Immature natural killer cell (primary cell): ENCODE measurements around the gene GRIA3. TPM values are rescaled to one million over a fixed set of nuclear protein-coding genes. Genes with fewer than 3 reads are reported as not detected.

ENCODE experiments used
- DNase-seq, 3 donors: peaks; one replicate each; pipeline ENCODE4 v3.0.0; 2022; ENCODE audit warnings: mixed read lengths in 1 of 3
- H3K27ac Mint-ChIP-seq, 6 donors: one replicate each; pipeline ENCODE4 v1.8.0; 2020; ENCODE audit warnings: mixed read lengths in 6 of 6, mild to moderate bottlenecking in 5 of 6, inconsistent platforms in 4 of 6, moderate library complexity in 3 of 6
- H3K27me3 Mint-ChIP-seq, 3 donors: one replicate each; pipeline ENCODE4 v1.8.0; 2020 to 2021; ENCODE audit warnings: low read depth in 3 of 3, mild to moderate bottlenecking in 3 of 3, mixed read lengths in 3 of 3, moderate library complexity in 3 of 3, inconsistent platforms in 1 of 3
- H3K36me3 Mint-ChIP-seq, 3 donors: one replicate each; pipeline ENCODE4 v1.8.0; 2020; ENCODE audit warnings: mixed read lengths in 3 of 3, inconsistent platforms in 2 of 3, mild to moderate bottlenecking in 2 of 3
- H3K4me1 Mint-ChIP-seq, 2 donors: one replicate each; pipeline ENCODE4 v1.8.0; 2020; ENCODE audit warnings: inconsistent platforms in 2 of 2, mild to moderate bottlenecking in 2 of 2, mixed read lengths in 2 of 2, moderate library complexity in 1 of 2
- H3K4me3 Mint-ChIP-seq, 5 donors: one replicate each; pipeline ENCODE4 v1.8.0; 2020; ENCODE audit warnings: mild to moderate bottlenecking in 5 of 5, mixed read lengths in 5 of 5, inconsistent platforms in 3 of 5, moderate library complexity in 3 of 5
- H3K9me3 Mint-ChIP-seq, 6 donors: one replicate each; pipeline ENCODE4 v1.8.0; 2020; ENCODE audit warnings: mild to moderate bottlenecking in 6 of 6, mixed read lengths in 6 of 6, inconsistent platforms in 4 of 6, moderate library complexity in 3 of 6
- polyA plus RNA-seq, 3 donors: library from polyadenylated mRNA; unstranded; fragments of 300-500 nt; fragmentation: Illumina TruSeq; gene quantifications; one replicate each; pipeline ENCODE4 v1.2.3, GENCODE V29; 2021

GRIA3 gene
- polyA plus RNA-seq, 3 donors from 2014 or later: not detected

GRCh38 chrX:123442764-123443163 is 258.7 kb downstream of the GRIA3 start:
- H3K27me3 Mint-ChIP-seq: peaks cover 0 to 3% (median 1%) of the 10 kb centered on the region in 3 donors
- no peak overlapping the region for H3K4me3 Mint-ChIP-seq
- H3K4me1 Mint-ChIP-seq: no peaks in the 10 kb centered on the region
- DNase-seq: no peak
- H3K27ac Mint-ChIP-seq: no peak overlapping the region
- H3K36me3 Mint-ChIP-seq: no peaks in the 10 kb centered on the region
- H3K9me3 Mint-ChIP-seq: no peaks in the 10 kb centered on the region

GRCh38 chrX:123447506-123447905 is 263.4 kb downstream of the GRIA3 start:
- no peak for DNase-seq
- no peaks in the 10 kb centered on the region for H3K4me1 Mint-ChIP-seq
- no peaks in the 10 kb centered on the region for H3K36me3 Mint-ChIP-seq
- H3K27me3 Mint-ChIP-seq: peaks cover 0 to 7% (median 1%) of the 10 kb centered on the region in 3 donors
- no peak overlapping the region for H3K4me3 Mint-ChIP-seq
- no peaks in the 10 kb centered on the region for H3K9me3 Mint-ChIP-seq
- H3K27ac Mint-ChIP-seq: no peak overlapping the region

DNA sequence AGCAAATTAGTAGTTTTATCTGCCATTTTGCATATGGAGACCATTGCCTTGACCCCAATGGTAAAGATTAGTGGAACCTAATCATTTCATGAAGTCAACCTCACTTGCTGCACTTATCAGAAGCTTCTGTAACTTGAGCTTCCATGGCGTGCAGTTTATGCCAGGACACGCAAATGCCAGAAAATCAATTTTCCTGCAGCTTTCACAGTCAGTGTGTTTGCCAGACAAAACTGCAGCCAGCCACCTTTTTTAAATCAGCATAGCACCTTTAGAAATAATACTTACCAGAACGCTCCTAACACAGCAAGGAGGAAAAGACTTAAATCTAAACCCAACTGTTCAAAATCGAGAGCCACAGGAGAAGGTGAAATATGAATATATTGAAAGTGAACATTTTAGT is 265.3 kb downstream of the GRIA3 start:
- peaks cover 0 to 7% (median 1%) of the 10 kb centered on the region in 3 donors for H3K27me3 Mint-ChIP-seq
- H3K9me3 Mint-ChIP-seq: no peaks in the 10 kb centered on the region
- no peaks in the 10 kb centered on the region for H3K4me1 Mint-ChIP-seq
- H3K4me3 Mint-ChIP-seq: no peak overlapping the region
- no peaks in the 10 kb centered on the region for H3K36me3 Mint-ChIP-seq
- no peak overlapping the region for H3K27ac Mint-ChIP-seq
- DNase-seq: no peak

DNA sequence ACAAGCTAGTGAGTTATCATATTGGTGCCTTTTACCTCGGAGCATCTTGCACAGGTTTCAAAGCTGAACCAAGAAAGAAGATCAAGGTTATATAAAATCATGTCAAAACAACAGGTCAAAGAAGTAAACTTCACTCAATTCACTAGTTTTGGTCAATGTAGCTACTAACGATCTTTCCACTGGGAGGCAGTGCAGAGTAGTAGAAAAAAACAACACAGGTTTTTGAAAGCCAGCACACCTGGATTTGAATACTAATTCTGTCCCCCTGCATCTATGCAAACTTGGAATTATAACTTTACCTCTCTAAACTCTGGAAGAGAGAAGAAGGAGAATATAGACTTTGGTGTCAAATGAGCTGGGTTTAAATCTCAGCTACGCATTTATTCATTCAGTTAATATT is 266.1 kb downstream of the GRIA3 start:
- DNase-seq: no peak
- H3K27ac Mint-ChIP-seq: no peak overlapping the region
- H3K4me3 Mint-ChIP-seq: no peak overlapping the region
- H3K4me1 Mint-ChIP-seq: no peaks in the 10 kb centered on the region
- H3K36me3 Mint-ChIP-seq: no peaks in the 10 kb centered on the region
- H3K9me3 Mint-ChIP-seq: no peaks in the 10 kb centered on the region
- peaks cover 0 to 7% (median 1%) of the 10 kb centered on the region in 3 donors for H3K27me3 Mint-ChIP-seq

- Mint-ChIP-seq H3K27me3 (no peaks in the 10 kb centered on the region), H3K4me3 (no peak overlapping the region), H3K36me3 (no peaks in the 10 kb centered on the region), H3K9me3 (no peaks in the 10 kb centered on the region), H3K27ac (no peak overlapping the region), H3K4me1 (no peaks in the 10 kb centered on the region)
- DNase-seq: no peak
These were observed 270.8 kb downstream of the GRIA3 start for GRCh38 chrX:123454712-123455431.

DNA sequence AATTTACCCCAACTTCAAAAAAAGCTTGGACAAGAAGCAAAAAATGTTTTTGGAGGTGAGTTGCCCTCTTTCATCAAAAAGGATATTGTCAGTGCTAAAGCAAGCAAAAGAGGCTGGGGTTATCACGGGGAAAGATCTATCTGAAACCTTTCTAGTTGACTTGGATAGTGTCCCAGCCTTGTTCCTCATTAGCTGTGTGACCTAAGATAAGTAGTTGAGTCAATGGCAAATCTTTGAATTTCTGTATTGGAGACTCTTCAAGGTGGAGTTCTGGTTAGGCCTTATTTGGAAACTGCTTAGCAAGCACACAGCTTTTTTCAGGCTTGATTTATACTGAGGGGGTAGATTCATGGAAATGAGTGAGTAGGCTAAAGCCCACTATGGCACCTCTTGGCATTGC is 271.6 kb downstream of the GRIA3 start:
- Mint-ChIP-seq H3K36me3 (no peaks in the 10 kb centered on the region), H3K4me1 (no peaks in the 10 kb centered on the region), H3K4me3 (no peak overlapping the region), H3K27ac (no peak overlapping the region), H3K9me3 (no peaks in the 10 kb centered on the region), H3K27me3 (no peaks in the 10 kb centered on the region)
- DNase-seq: no peak

GRCh38 chrX:123464709-123465108 is 280.6 kb downstream of the GRIA3 start:
- Mint-ChIP-seq H3K27ac (no peak overlapping the region), H3K36me3 (no peaks in the 10 kb centered on the region), H3K27me3 (peaks cover 0 to 6% (median 1%) of the 10 kb centered on the region in 3 donors)

DNA sequence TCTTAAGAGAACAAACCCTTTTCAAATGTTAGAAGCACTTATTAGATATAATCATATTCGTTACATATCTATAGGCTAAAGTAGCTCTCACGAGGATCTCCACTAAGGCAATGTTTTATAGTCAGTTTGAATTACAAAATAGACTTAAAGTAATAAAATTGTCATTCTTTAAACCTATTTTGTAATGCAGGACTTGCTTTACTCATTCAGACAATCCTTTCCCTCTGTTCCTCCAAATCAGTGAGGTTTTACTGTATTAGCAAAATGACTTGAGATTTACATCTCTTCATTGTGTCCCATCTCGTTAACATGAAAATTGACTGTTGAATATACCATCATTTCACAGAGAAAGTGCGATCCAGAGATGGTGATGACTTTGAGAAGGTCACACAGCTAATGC is 284.4 kb downstream of the GRIA3 start:
- Mint-ChIP-seq H3K4me1 (no peaks in the 10 kb centered on the region), H3K27ac (no peak overlapping the region), H3K9me3 (no peaks in the 10 kb centered on the region), H3K36me3 (no peaks in the 10 kb centered on the region), H3K4me3 (no peak overlapping the region), H3K27me3 (peaks cover 0 to 2% (median 1%) of the 10 kb centered on the region in 3 donors)
- DNase-seq: no peak

More at GRCh38 chrX:123464709-123465108, 280.6 kb downstream of the GRIA3 start:
- no peaks in the 10 kb centered on the region for H3K9me3 Mint-ChIP-seq
- H3K4me3 Mint-ChIP-seq: no peak overlapping the region
- no peak for DNase-seq
- H3K4me1 Mint-ChIP-seq: no peaks in the 10 kb centered on the region

GRCh38 chrX:123475068-123475724 is 291.1 kb downstream of the GRIA3 start:
- H3K4me3 Mint-ChIP-seq: no peak overlapping the region
- no peaks in the 10 kb centered on the region for H3K9me3 Mint-ChIP-seq
- H3K4me1 Mint-ChIP-seq: no peaks in the 10 kb centered on the region
- H3K27ac Mint-ChIP-seq: no peak overlapping the region
- no peak for DNase-seq
- no peaks in the 10 kb centered on the region for H3K36me3 Mint-ChIP-seq
- peaks cover 0 to 1% (median 1%) of the 10 kb centered on the region in 3 donors for H3K27me3 Mint-ChIP-seq

- DNase-seq: no peak
- Mint-ChIP-seq H3K27ac (no peak overlapping the region), H3K9me3 (no peaks in the 10 kb centered on the region), H3K4me1 (no peaks in the 10 kb centered on the region), H3K4me3 (no peak overlapping the region), H3K36me3 (no peaks in the 10 kb centered on the region), H3K27me3 (peaks cover 0 to 4% (median 2%) of the 10 kb centered on the region in 3 donors)
These were observed 292.6 kb downstream of the GRIA3 start for GRCh38 chrX:123476611-123477219.

DNA sequence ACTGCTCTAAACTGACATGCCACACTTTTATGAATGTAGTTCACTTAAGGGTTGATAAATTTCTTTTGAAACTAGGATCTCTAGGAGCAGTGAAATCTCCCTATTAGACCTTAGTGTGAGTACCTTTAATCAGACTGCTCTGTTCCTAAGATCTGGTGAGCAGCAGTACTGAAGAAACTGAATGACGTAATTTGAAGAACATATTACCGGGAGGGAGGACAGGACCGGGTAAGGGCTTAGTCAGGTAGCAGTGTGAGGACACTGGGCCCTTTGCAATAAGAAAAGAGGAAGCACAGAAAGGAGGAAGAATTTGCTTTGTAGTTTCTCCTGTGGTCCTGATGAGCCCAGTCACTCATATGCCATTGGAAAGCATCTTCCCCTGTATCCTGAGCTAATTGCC is 293.6 kb downstream of the GRIA3 start:
- Mint-ChIP-seq H3K4me3 (no peak overlapping the region), H3K9me3 (no peaks in the 10 kb centered on the region), H3K36me3 (no peaks in the 10 kb centered on the region), H3K4me1 (no peaks in the 10 kb centered on the region), H3K27me3 (peaks cover 0 to 4% (median 2%) of the 10 kb centered on the region in 3 donors), H3K27ac (no peak overlapping the region)
- no peak for DNase-seq

GRCh38 chrX:123481913-123482851 is 298.1 kb downstream of the GRIA3 start:
- no peaks in the 10 kb centered on the region for H3K9me3 Mint-ChIP-seq
- no peak overlapping the region for H3K27ac Mint-ChIP-seq
- no peaks in the 10 kb centered on the region for H3K36me3 Mint-ChIP-seq
- no peak for DNase-seq
- peaks cover 2 to 11% (median 4%) of the 10 kb centered on the region in 3 donors for H3K27me3 Mint-ChIP-seq
- no peak overlapping the region for H3K4me3 Mint-ChIP-seq
- no peaks in the 10 kb centered on the region for H3K4me1 Mint-ChIP-seq

DNA sequence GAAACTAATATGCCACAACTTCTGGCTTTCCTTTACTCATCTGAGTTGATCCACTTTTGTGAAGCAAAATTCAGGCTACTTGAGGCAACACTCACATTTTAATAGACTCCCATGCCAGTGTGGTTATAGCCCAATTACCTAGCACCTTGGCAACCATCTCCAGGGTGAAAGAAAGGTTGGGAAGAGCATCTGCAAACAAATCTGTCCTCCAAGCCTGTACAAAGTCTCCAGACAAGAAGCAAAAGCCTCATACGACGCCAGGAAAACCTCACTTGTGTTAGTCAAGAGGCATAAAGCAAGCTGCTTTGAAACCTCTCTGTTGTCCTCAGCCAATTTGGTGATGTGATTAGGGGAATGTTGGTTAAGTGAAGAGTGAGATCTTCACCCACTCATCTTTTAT is 302.2 kb downstream of the GRIA3 start:
- no peak for DNase-seq
- Mint-ChIP-seq H3K27ac (no peak overlapping the region), H3K4me3 (no peak overlapping the region), H3K9me3 (no peaks in the 10 kb centered on the region), H3K36me3 (no peaks in the 10 kb centered on the region), H3K4me1 (no peaks in the 10 kb centered on the region), H3K27me3 (peaks cover 1 to 9% (median 6%) of the 10 kb centered on the region in 3 donors)
